ENCODE measurements around the gene RNF141.

RNF141 gene

GRCh38 chr11:10561043-10561818, 20.2 kb upstream of the RNF141 start:
- Histone ChIP-seq H3K27ac (ENCODE audit: low read length) (no peak overlapping the region), H3K36me3 (ENCODE audit: control insufficient read depth in 1 of 2, insufficient read depth in 2 of 2, low read length in 2 of 2) (no peaks in the 10 kb centered on the region), H3K9me3 (ENCODE audit: control insufficient read depth in 1 of 2, low read length in 2 of 2) (no peaks in the 10 kb centered on the region), H3K4me3 (ENCODE audit: low read depth in 1 of 2, low read length in 2 of 2) (no peak overlapping the region), H3K27me3 (ENCODE audit: low read depth, low read length) (no peaks in the 10 kb centered on the region), H3K4me1 (ENCODE audit: control insufficient read depth in 1 of 2, insufficient read depth in 2 of 2, low read length in 2 of 2) (peaks cover 0 to 7% of the 10 kb centered on the region in 2 donors)

GRCh38 chr11:10558288-10558687, 17.3 kb upstream of the RNF141 start:
- Histone ChIP-seq H3K36me3 (ENCODE audit: control insufficient read depth in 1 of 2, insufficient read depth in 2 of 2, low read length in 2 of 2) (no peaks in the 10 kb centered on the region), H3K27me3 (ENCODE audit: low read depth, low read length) (no peaks in the 10 kb centered on the region), H3K4me1 (ENCODE audit: control insufficient read depth in 1 of 2, insufficient read depth in 2 of 2, low read length in 2 of 2) (no peaks in the 10 kb centered on the region), H3K4me3 (ENCODE audit: low read depth in 1 of 2, low read length in 2 of 2) (no peak overlapping the region), H3K9me3 (ENCODE audit: control insufficient read depth in 1 of 2, low read length in 2 of 2) (no peaks in the 10 kb centered on the region), H3K27ac (ENCODE audit: low read length) (no peak overlapping the region)

GRCh38 chr11:10556590-10556989, 15.6 kb upstream of the RNF141 start:
- no peak overlapping the region for H3K27ac ChIP-seq (ENCODE audit: low read length)
- H3K36me3 ChIP-seq (ENCODE audit: control insufficient read depth in 1 of 2, insufficient read depth in 2 of 2, low read length in 2 of 2), result no peaks in the 10 kb centered on the region
- H3K27me3 ChIP-seq (ENCODE audit: low read depth, low read length), result no peaks in the 10 kb centered on the region
- H3K4me1 ChIP-seq (ENCODE audit: control insufficient read depth in 1 of 2, insufficient read depth in 2 of 2, low read length in 2 of 2), result no peaks in the 10 kb centered on the region
- peaks cover 0 to 4% of the 10 kb centered on the region in 2 donors for H3K9me3 ChIP-seq (ENCODE audit: control insufficient read depth in 1 of 2, low read length in 2 of 2)
- H3K4me3 ChIP-seq (ENCODE audit: low read depth in 1 of 2, low read length in 2 of 2), result no peak overlapping the region

GRCh38 chr11:10551845-10552352, 10.9 kb upstream of the RNF141 start:
- peaks cover 0 to 4% of the 10 kb centered on the region in 2 donors for H3K9me3 ChIP-seq (ENCODE audit: control insufficient read depth in 1 of 2, low read length in 2 of 2)
- no peaks in the 10 kb centered on the region for H3K36me3 ChIP-seq (ENCODE audit: control insufficient read depth in 1 of 2, insufficient read depth in 2 of 2, low read length in 2 of 2)
- H3K27ac ChIP-seq (ENCODE audit: low read length), result no peak overlapping the region
- no peaks in the 10 kb centered on the region for H3K27me3 ChIP-seq (ENCODE audit: low read depth, low read length)
- H3K4me3 ChIP-seq (ENCODE audit: low read depth in 1 of 2, low read length in 2 of 2), result no peak overlapping the region
- H3K4me1 ChIP-seq (ENCODE audit: control insufficient read depth in 1 of 2, insufficient read depth in 2 of 2, low read length in 2 of 2), result no peaks in the 10 kb centered on the region

GRCh38 chr11:10551290-10551592, 10.3 kb upstream of the RNF141 start:
- no peaks in the 10 kb centered on the region for H3K36me3 ChIP-seq (ENCODE audit: control insufficient read depth in 1 of 2, insufficient read depth in 2 of 2, low read length in 2 of 2)
- H3K4me3 ChIP-seq (ENCODE audit: low read depth in 1 of 2, low read length in 2 of 2), result no peak overlapping the region
- peaks cover 0 to 4% of the 10 kb centered on the region in 2 donors for H3K9me3 ChIP-seq (ENCODE audit: control insufficient read depth in 1 of 2, low read length in 2 of 2)
- H3K27me3 ChIP-seq (ENCODE audit: low read depth, low read length), result no peaks in the 10 kb centered on the region
- no peak overlapping the region for H3K27ac ChIP-seq (ENCODE audit: low read length)
- no peaks in the 10 kb centered on the region for H3K4me1 ChIP-seq (ENCODE audit: control insufficient read depth in 1 of 2, insufficient read depth in 2 of 2, low read length in 2 of 2)

- Histone ChIP-seq H3K4me1 (ENCODE audit: control insufficient read depth in 1 of 2, insufficient read depth in 2 of 2, low read length in 2 of 2) (no peaks in the 10 kb centered on the region), H3K9me3 (ENCODE audit: control insufficient read depth in 1 of 2, low read length in 2 of 2) (peaks cover 0 to 4% of the 10 kb centered on the region in 2 donors), H3K36me3 (ENCODE audit: control insufficient read depth in 1 of 2, insufficient read depth in 2 of 2, low read length in 2 of 2) (no peaks in the 10 kb centered on the region), H3K27me3 (ENCODE audit: low read depth, low read length) (no peaks in the 10 kb centered on the region), H3K4me3 (ENCODE audit: low read depth in 1 of 2, low read length in 2 of 2) (no peak overlapping the region), H3K27ac (ENCODE audit: low read length) (no peak overlapping the region)
Observed at GRCh38 chr11:10550503-10551289, 9.7 kb upstream of the RNF141 start.

GRCh38 chr11:10544491-10545465, 3.8 kb upstream of the RNF141 start:
- Histone ChIP-seq H3K27ac (ENCODE audit: low read length) (no peak overlapping the region), H3K27me3 (ENCODE audit: low read depth, low read length) (no peaks in the 10 kb centered on the region), H3K4me3 (ENCODE audit: low read depth in 1 of 2, low read length in 2 of 2) (no peak overlapping the region), H3K36me3 (ENCODE audit: control insufficient read depth in 1 of 2, insufficient read depth in 2 of 2, low read length in 2 of 2) (no peaks in the 10 kb centered on the region), H3K9me3 (ENCODE audit: control insufficient read depth in 1 of 2, low read length in 2 of 2) (no peaks in the 10 kb centered on the region), H3K4me1 (ENCODE audit: control insufficient read depth in 1 of 2, insufficient read depth in 2 of 2, low read length in 2 of 2) (peaks cover 4 to 6% of the 10 kb centered on the region in 2 donors)

GRCh38 chr11:10543782-10544181, 2.8 kb upstream of the RNF141 start:
- Histone ChIP-seq H3K4me1 (ENCODE audit: control insufficient read depth in 1 of 2, insufficient read depth in 2 of 2, low read length in 2 of 2) (peaks cover 5 to 8% of the 10 kb centered on the region in 2 donors), H3K27me3 (ENCODE audit: low read depth, low read length) (no peaks in the 10 kb centered on the region), H3K36me3 (ENCODE audit: control insufficient read depth in 1 of 2, insufficient read depth in 2 of 2, low read length in 2 of 2) (no peaks in the 10 kb centered on the region), H3K27ac (ENCODE audit: low read length) (no peak overlapping the region), H3K4me3 (ENCODE audit: low read depth in 1 of 2, low read length in 2 of 2) (no peak overlapping the region), H3K9me3 (ENCODE audit: control insufficient read depth in 1 of 2, low read length in 2 of 2) (no peaks in the 10 kb centered on the region)

- H3K4me1 ChIP-seq (ENCODE audit: control insufficient read depth in 1 of 2, insufficient read depth in 2 of 2, low read length in 2 of 2), result peaks cover 5 to 8% of the 10 kb centered on the region in 2 donors
- no peak overlapping the region for H3K4me3 ChIP-seq (ENCODE audit: low read depth in 1 of 2, low read length in 2 of 2)
- H3K9me3 ChIP-seq (ENCODE audit: control insufficient read depth in 1 of 2, low read length in 2 of 2), result no peaks in the 10 kb centered on the region
- no peaks in the 10 kb centered on the region for H3K27me3 ChIP-seq (ENCODE audit: low read depth, low read length)
- H3K36me3 ChIP-seq (ENCODE audit: control insufficient read depth in 1 of 2, insufficient read depth in 2 of 2, low read length in 2 of 2), result no peaks in the 10 kb centered on the region
- H3K27ac ChIP-seq (ENCODE audit: low read length), result no peak overlapping the region
Observed at GRCh38 chr11:10542776-10543175, 1.8 kb upstream of the RNF141 start.

GRCh38 chr11:10541561-10541930, 559 bp upstream of the RNF141 start:
- H3K4me1 ChIP-seq (ENCODE audit: control insufficient read depth in 1 of 2, insufficient read depth in 2 of 2, low read length in 2 of 2), result peaks cover 5 to 8% of the 10 kb centered on the region in 2 donors
- no peaks in the 10 kb centered on the region for H3K9me3 ChIP-seq (ENCODE audit: control insufficient read depth in 1 of 2, low read length in 2 of 2)
- no peaks in the 10 kb centered on the region for H3K36me3 ChIP-seq (ENCODE audit: control insufficient read depth in 1 of 2, insufficient read depth in 2 of 2, low read length in 2 of 2)
- no peak overlapping the region for H3K27ac ChIP-seq (ENCODE audit: low read length)
- H3K27me3 ChIP-seq (ENCODE audit: low read depth, low read length), result no peaks in the 10 kb centered on the region
- peak overlapping the region; percentile 83 for H3K4me3 ChIP-seq (ENCODE audit: low read depth in 1 of 2, low read length in 2 of 2)

GRCh38 chr11:10540546-10540914, 457 bp downstream of the RNF141 start:
- Histone ChIP-seq H3K36me3 (ENCODE audit: control insufficient read depth in 1 of 2, insufficient read depth in 2 of 2, low read length in 2 of 2) (no peaks in the 10 kb centered on the region), H3K9me3 (ENCODE audit: control insufficient read depth in 1 of 2, low read length in 2 of 2) (no peaks in the 10 kb centered on the region), H3K27ac (ENCODE audit: low read length) (peak overlapping the region; percentile 71), H3K4me1 (ENCODE audit: control insufficient read depth in 1 of 2, insufficient read depth in 2 of 2, low read length in 2 of 2) (peaks cover 5 to 8% of the 10 kb centered on the region in 2 donors), H3K4me3 (ENCODE audit: low read depth in 1 of 2, low read length in 2 of 2) (peak overlapping the region; percentile 83), H3K27me3 (ENCODE audit: low read depth, low read length) (no peaks in the 10 kb centered on the region)

Data from muscle layer of duodenum (tissue), 2 donors.